HG02678 (cell line): ENCODE data around the gene PSMA6.

Experiments used
- ATAC-seq: cut with Tn5 transposase; IDR thresholded peaks from one replicate; pipeline ENCODE4 v1.9.1; 2021; ENCODE audit warnings: mild to moderate bottlenecking, moderate library complexity; ENCODE audit not compliant: unreplicated experiment

The PSMA6 gene

DNA sequence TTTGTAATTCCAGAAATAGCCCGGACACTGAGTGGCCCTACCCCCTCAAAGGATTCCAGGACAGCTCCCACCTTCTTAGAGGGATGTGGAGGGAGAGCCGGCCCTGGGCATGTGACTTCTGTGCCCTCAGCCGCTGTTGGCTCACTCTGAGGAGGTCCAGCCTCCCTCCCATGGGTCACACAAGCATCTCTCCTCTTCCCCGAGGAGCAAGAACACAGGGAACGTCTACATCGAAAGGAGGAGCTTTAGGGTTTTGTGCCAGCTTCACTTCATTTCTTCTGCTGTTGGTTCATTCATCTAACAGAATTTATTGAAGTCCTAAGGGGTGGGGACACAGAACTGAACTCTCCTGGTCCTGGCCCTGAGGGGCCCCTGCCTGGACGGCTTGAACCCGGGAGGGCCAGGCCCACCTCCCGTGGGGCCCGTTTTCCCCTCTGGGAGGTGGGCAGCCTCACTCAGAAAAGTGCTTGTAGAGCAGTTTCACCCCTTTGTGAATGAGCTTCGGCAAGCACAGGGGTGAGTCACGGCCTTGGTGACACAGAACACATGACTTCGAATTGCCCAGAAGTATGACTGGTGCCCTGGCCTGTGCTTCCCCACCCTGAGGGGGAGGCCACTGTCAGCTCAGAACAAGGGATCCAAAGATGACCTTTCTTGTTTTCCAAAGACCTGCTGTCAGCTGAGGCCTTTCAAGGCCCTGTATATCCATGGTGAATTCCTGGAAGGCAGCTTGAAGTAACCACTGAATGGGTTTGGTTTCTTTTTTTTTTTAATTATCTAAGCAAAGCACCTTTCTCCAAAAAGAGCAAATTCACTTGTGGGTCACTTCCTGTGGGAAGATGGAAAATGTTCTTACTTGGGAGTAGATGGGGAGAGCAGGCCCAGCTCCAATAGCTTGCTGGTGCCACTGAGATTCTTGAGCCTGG, 73.2 kb downstream of the PSMA6 start:
- ATAC-seq, result peak; percentile 50

GRCh38 chr14:35366056-35366451, 73.9 kb downstream of the PSMA6 start:
- no peak for ATAC-seq

- no peak for ATAC-seq
Observed at GRCh38 chr14:35366521-35366976, 74.4 kb downstream of the PSMA6 start.

DNA sequence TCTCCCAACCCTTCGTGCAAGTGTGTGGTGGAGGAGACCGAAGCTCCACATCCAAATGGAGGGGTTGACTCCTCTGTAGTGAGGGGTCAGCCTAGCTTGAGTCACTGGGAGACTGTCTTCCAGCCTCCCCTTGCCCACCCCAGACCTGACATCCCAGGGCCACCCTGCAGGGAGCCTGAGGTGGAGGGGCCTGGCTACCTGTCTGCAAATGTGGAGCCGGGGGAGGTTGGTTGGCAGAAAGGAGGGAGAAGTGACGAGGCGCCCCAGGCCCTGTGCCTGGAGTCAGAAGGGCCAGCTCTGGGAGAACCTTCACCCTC, 74.8 kb downstream of the PSMA6 start:
- no peak for ATAC-seq
